ENCODE data around the gene ASCC3.

GRCh38 chr6:100459592-100460184 is 421.4 kb downstream of the ASCC3 start:
- TF ChIP-seq CTCF (conservative IDR thresholded peaks at IDR 0.05; ENCODE audit: low read depth, low read length) (no peak), EZH2 (IDR thresholded peaks at IDR 0.05; ENCODE audit: borderline replicate concordance, low read depth, low read length, poor library complexity, severe bottlenecking) (no peak)
